NT2/D1 (cell line): Measurements from ENCODE around the gene PLEKHF1.
"Not testable (repeated sequence)": the region's sequence is repeated elsewhere in the genome, so short reads cannot be mapped to it uniquely, and the experiment has no call there.

Experiments
- SUZ12 ChIP-seq: IDR thresholded peaks from 2 replicates; pipeline ENCODE4 v1.6.1; 2011; ENCODE audit not compliant: insufficient read length, insufficient read depth; ENCODE audit errors: extremely low read depth
- YY1 ChIP-seq: IDR thresholded peaks from 2 replicates; pipeline ENCODE4 v1.6.1; 2011; ENCODE audit not compliant: insufficient read length, insufficient read depth

DNA sequence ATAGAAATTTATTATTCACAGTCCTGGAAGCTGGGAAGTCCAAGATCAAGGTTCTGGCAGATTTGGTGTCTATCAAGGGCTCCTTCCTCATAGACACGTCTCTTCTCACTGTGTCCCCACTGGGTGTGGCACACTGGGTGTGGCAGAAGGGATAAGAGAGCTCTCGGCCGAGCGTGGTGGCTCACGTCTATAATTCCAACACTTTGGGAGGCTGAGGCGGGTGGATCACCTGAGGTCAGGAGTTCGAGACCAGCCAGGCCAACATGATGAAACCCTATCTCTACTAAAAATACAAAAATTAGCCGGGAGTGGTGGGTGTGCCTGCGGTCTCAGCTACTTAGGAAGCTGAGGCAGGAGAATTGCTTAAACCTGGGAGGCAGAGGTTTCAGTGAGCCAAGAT, 38.4 kb upstream of the PLEKHF1 start:
- TF ChIP-seq YY1, SUZ12: not testable (repeated sequence)
